Osteoblast (primary cell): ENCODE data around the gene CTSC. TPM values are rescaled to one million over a fixed set of nuclear protein-coding genes. Genes with fewer than 3 reads are reported as not detected.

Experiments used
- DNase-seq: peaks from one replicate; pipeline ENCODE4 v3.0.0; 2011; ENCODE audit warnings: low spot score, mixed read lengths; ENCODE audit not compliant: insufficient read length; ENCODE audit errors: missing footprints
- H2AFZ ChIP-seq: 2 replicates; pipeline ENCODE4 v1.6.0; 2011; ENCODE audit warnings: mild to moderate bottlenecking, low read length
- H3K27ac ChIP-seq: 2 replicates; pipeline ENCODE4 v1.5.1; 2011; ENCODE audit warnings: mild to moderate bottlenecking, low read depth, low read length, moderate library complexity
- H3K27me3 ChIP-seq: 2 replicates; pipeline ENCODE4 v1.6.0; 2012; ENCODE audit warnings: mild to moderate bottlenecking, control low read depth, inconsistent platforms, low read length, moderate library complexity; ENCODE audit not compliant: insufficient read depth
- H3K36me3 ChIP-seq: 2 replicates; pipeline ENCODE4 v1.5.1; 2011; ENCODE audit warnings: mild to moderate bottlenecking, low read length, control low read depth, moderate library complexity; ENCODE audit not compliant: insufficient read depth
- H3K4me1 ChIP-seq: 2 replicates; pipeline ENCODE4 v1.5.1; 2011; ENCODE audit warnings: mild to moderate bottlenecking, low read length, control low read depth, moderate library complexity; ENCODE audit not compliant: insufficient read depth
- H3K4me2 ChIP-seq: 2 replicates; pipeline ENCODE4 v1.6.0; 2011; ENCODE audit warnings: mild to moderate bottlenecking, low read length; ENCODE audit not compliant: insufficient read depth
- H3K4me3 ChIP-seq: fragments of 200-600 bp; sonication (generic); 3 replicates; pipeline ENCODE4 v1.5.1; 2012; ENCODE audit warnings: mild to moderate bottlenecking, low read length, inconsistent platforms; ENCODE audit not compliant: insufficient read depth
- H3K79me2 ChIP-seq: 2 replicates; pipeline ENCODE4 v1.6.0; 2012; ENCODE audit warnings: mild to moderate bottlenecking, low read length, control low read depth, inconsistent platforms; ENCODE audit not compliant: insufficient read depth
- H3K9me3 ChIP-seq: 2 replicates; pipeline ENCODE4 v1.5.1; 2011; ENCODE audit warnings: low read depth, low read length, control low read depth
- H4K20me1 ChIP-seq: 2 replicates; pipeline ENCODE4 v1.6.0; 2012; ENCODE audit warnings: mild to moderate bottlenecking, low read length, control low read depth; ENCODE audit not compliant: insufficient read depth
- CTCF ChIP-seq: IDR thresholded peaks from 2 replicates; pipeline ENCODE4 v1.5.1; 2011; ENCODE audit warnings: mild to moderate bottlenecking, low read depth, low read length, moderate library complexity; ENCODE audit errors: extremely low read depth
- total RNA-seq: library from RNA; depleted of rRNA; stranded (reverse); fragments of >200 nt; gene quantifications from 2 replicates; pipeline ENCODE4 v1.2.3, GENCODE V29; 2012

CTSC gene
- total RNA-seq, 1 donor: 23.5 TPM

GRCh38 chr11:88308576-88308975, 29.0 kb downstream of the CTSC start:
- Histone ChIP-seq H3K27me3 (no peaks in the 10 kb centered on the region), H2AFZ (no peak overlapping the region), H3K4me2 (no peak overlapping the region), H3K9me3 (no peaks in the 10 kb centered on the region), H4K20me1 (no peaks in the 10 kb centered on the region), H3K4me1 (no peaks in the 10 kb centered on the region), H3K27ac (no peak overlapping the region), H3K36me3 (no peaks in the 10 kb centered on the region), H3K4me3 (no peak overlapping the region), H3K79me2 (no peaks in the 10 kb centered on the region)
- no peak for TF ChIP-seq CTCF
- no peak for DNase-seq

GRCh38 chr11:88307749-88308425, 29.6 kb downstream of the CTSC start:
- TF ChIP-seq CTCF: no peak
- H3K27me3 ChIP-seq: no peaks in the 10 kb centered on the region
- no peaks in the 10 kb centered on the region for H3K36me3 ChIP-seq
- H3K79me2 ChIP-seq: no peaks in the 10 kb centered on the region
- no peaks in the 10 kb centered on the region for H4K20me1 ChIP-seq
- no peak overlapping the region for H3K4me2 ChIP-seq
- no peaks in the 10 kb centered on the region for H3K9me3 ChIP-seq
- H3K27ac ChIP-seq: no peak overlapping the region
- H3K4me1 ChIP-seq: no peaks in the 10 kb centered on the region
- H2AFZ ChIP-seq: no peak overlapping the region
- no peak overlapping the region for H3K4me3 ChIP-seq
- DNase-seq: no peak

- H3K27me3 ChIP-seq: no peaks in the 10 kb centered on the region
- H3K4me3 ChIP-seq: no peak overlapping the region
- DNase-seq: no peak
- peaks cover 4% of the 10 kb centered on the region for H3K4me1 ChIP-seq
- H3K9me3 ChIP-seq: no peaks in the 10 kb centered on the region
- H3K79me2 ChIP-seq: no peaks in the 10 kb centered on the region
- H4K20me1 ChIP-seq: no peaks in the 10 kb centered on the region
- TF ChIP-seq CTCF: no peak
- no peak overlapping the region for H3K4me2 ChIP-seq
- H2AFZ ChIP-seq: no peak overlapping the region
- no peak overlapping the region for H3K27ac ChIP-seq
- H3K36me3 ChIP-seq: no peaks in the 10 kb centered on the region
These were observed 30.8 kb downstream of the CTSC start for GRCh38 chr11:88306785-88307184.

- Histone ChIP-seq H4K20me1 (no peaks in the 10 kb centered on the region), H3K4me1 (peaks cover 8% of the 10 kb centered on the region), H3K36me3 (no peaks in the 10 kb centered on the region), H3K9me3 (no peaks in the 10 kb centered on the region), H3K4me2 (no peak overlapping the region), H2AFZ (no peak overlapping the region), H3K79me2 (no peaks in the 10 kb centered on the region), H3K4me3 (no peak overlapping the region), H3K27ac (no peak overlapping the region), H3K27me3 (no peaks in the 10 kb centered on the region)
- no peak for DNase-seq
- TF ChIP-seq CTCF: no peak
These were observed 32.1 kb downstream of the CTSC start for GRCh38 chr11:88305430-88305829.
